KMS-11 (cell line): ENCODE results near the gene ADM2.

Experiments used
- H2AFZ ChIP-seq: fragments of 200-600 bp; sonication (generic); 2 replicates; pipeline ENCODE4 v1.6.1; 2016; ENCODE audit warnings: antibody characterized with exemption, mixed run types, low read depth
- H3K27ac ChIP-seq: fragments of 200-600 bp; sonication (generic); 2 replicates; pipeline ENCODE4 v1.6.1; 2016; ENCODE audit warnings: mild to moderate bottlenecking, mixed run types
- H3K27me3 ChIP-seq: fragments of 200-600 bp; sonication (generic); 2 replicates; pipeline ENCODE4 v1.6.1; 2017; ENCODE audit warnings: mild to moderate bottlenecking, low read depth, mixed run types, moderate library complexity; ENCODE audit not compliant: insufficient read depth
- H3K36me3 ChIP-seq: fragments of 200-600 bp; sonication (generic); 2 replicates; pipeline ENCODE4 v1.6.1; 2017; ENCODE audit warnings: mild to moderate bottlenecking, mixed run types; ENCODE audit not compliant: insufficient read depth
- H3K4me1 ChIP-seq: fragments of 200-600 bp; sonication (generic); 2 replicates; pipeline ENCODE4 v1.6.1; 2016; ENCODE audit warnings: mild to moderate bottlenecking, low read depth, mixed run types; ENCODE audit not compliant: poor library complexity, severe bottlenecking
- H3K4me2 ChIP-seq: fragments of 200-600 bp; sonication (generic); 2 replicates; pipeline ENCODE4 v1.7.0; 2016; ENCODE audit warnings: mild to moderate bottlenecking, mixed run types
- H3K4me3 ChIP-seq: fragments of 200-600 bp; sonication (generic); IDR thresholded peaks from 2 replicates; pipeline ENCODE4 v1.6.1; 2017; ENCODE audit warnings: low read depth, low read length, mixed read lengths; ENCODE audit not compliant: insufficient read depth
- H3K79me2 ChIP-seq: fragments of 200-600 bp; sonication (generic); 2 replicates; pipeline ENCODE4 v1.6.1; 2016; ENCODE audit warnings: low read depth, mixed run types; ENCODE audit not compliant: insufficient read depth
- H3K9ac ChIP-seq: fragments of 200-600 bp; sonication (generic); 2 replicates; pipeline ENCODE4 v1.6.1; 2016; ENCODE audit warnings: mild to moderate bottlenecking, mixed run types
- H4K20me1 ChIP-seq: fragments of 200-600 bp; sonication (generic); 2 replicates; pipeline ENCODE4 v1.6.1; 2016; ENCODE audit warnings: mild to moderate bottlenecking, mixed run types; ENCODE audit not compliant: insufficient read depth
- CTCF ChIP-seq: fragments of 200-600 bp; sonication (generic); conservative IDR thresholded peaks from 2 replicates; pipeline ENCODE4 v1.6.1; 2017; ENCODE audit warnings: low read depth, mild to moderate bottlenecking, antibody characterized with exemption, low read length, moderate library complexity, mixed read lengths

Gene ADM2

GRCh38 chr22:50435291-50436014, 45.9 kb upstream of the ADM2 start:
- Histone ChIP-seq H3K79me2 (no peaks in the 10 kb centered on the region), H3K27me3 (no peaks in the 10 kb centered on the region), H4K20me1 (no peaks in the 10 kb centered on the region), H3K4me3 (no peak overlapping the region), H3K27ac (no peak overlapping the region), H3K4me1 (no peaks in the 10 kb centered on the region), H3K36me3 (no peaks in the 10 kb centered on the region), H3K4me2 (no peak overlapping the region), H2AFZ (no peak overlapping the region), H3K9ac (no peak overlapping the region)
- no peak for TF ChIP-seq CTCF

- no peak overlapping the region for H3K27ac ChIP-seq
- no peak overlapping the region for H3K9ac ChIP-seq
- H3K27me3 ChIP-seq: no peaks in the 10 kb centered on the region
- no peak overlapping the region for H3K4me3 ChIP-seq
- H3K36me3 ChIP-seq: no peaks in the 10 kb centered on the region
- H3K4me1 ChIP-seq: no peaks in the 10 kb centered on the region
- no peaks in the 10 kb centered on the region for H4K20me1 ChIP-seq
- no peak overlapping the region for H3K4me2 ChIP-seq
- TF ChIP-seq CTCF: no peak
- H3K79me2 ChIP-seq: no peaks in the 10 kb centered on the region
- H2AFZ ChIP-seq: no peak overlapping the region
Measured at GRCh38 chr22:50436015-50436830, 45.1 kb upstream of the ADM2 start.

- H3K27me3 ChIP-seq: no peaks in the 10 kb centered on the region
- no peaks in the 10 kb centered on the region for H3K79me2 ChIP-seq
- no peak overlapping the region for H3K4me2 ChIP-seq
- H3K4me1 ChIP-seq: no peaks in the 10 kb centered on the region
- TF ChIP-seq CTCF: no peak
- H3K4me3 ChIP-seq: no peak overlapping the region
- no peak overlapping the region for H3K9ac ChIP-seq
- H3K27ac ChIP-seq: no peak overlapping the region
- no peaks in the 10 kb centered on the region for H3K36me3 ChIP-seq
- no peak overlapping the region for H2AFZ ChIP-seq
- no peaks in the 10 kb centered on the region for H4K20me1 ChIP-seq
Measured at GRCh38 chr22:50436841-50437341, 44.5 kb upstream of the ADM2 start.

- H3K79me2 ChIP-seq: no peaks in the 10 kb centered on the region
- H2AFZ ChIP-seq: no peak overlapping the region
- no peaks in the 10 kb centered on the region for H3K36me3 ChIP-seq
- no peak overlapping the region for H3K9ac ChIP-seq
- TF ChIP-seq CTCF: no peak
- H3K4me3 ChIP-seq: no peak overlapping the region
- H3K4me2 ChIP-seq: no peak overlapping the region
- no peaks in the 10 kb centered on the region for H3K4me1 ChIP-seq
- H3K27me3 ChIP-seq: no peaks in the 10 kb centered on the region
- H4K20me1 ChIP-seq: no peaks in the 10 kb centered on the region
- H3K27ac ChIP-seq: no peak overlapping the region
Measured at GRCh38 chr22:50437511-50438304, 43.6 kb upstream of the ADM2 start.
